ENCODE results near the gene USHBP1.

Gene USHBP1

DNA sequence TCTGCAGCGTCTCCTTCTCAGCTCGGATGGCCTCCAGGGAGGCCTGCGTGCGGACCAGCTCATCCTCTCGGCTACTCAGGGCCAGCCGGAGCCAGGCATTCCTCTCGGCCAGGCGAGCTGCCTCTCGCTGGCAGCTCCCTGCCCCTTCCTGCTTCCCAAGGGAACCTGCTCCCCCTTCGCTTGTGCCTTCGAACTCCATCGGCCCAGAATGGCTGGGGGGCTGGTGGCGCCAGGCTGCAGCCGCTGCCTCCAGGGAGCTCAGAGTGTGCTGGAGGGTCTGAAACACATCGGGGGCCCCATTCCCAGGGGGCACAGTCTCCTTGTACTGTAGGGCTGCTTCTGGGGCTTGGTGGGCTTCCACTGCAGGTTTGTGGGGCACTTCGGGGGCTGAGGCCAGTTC is 2.0 kb downstream of the USHBP1 start:
- DNase-seq, result no peak

DNA sequence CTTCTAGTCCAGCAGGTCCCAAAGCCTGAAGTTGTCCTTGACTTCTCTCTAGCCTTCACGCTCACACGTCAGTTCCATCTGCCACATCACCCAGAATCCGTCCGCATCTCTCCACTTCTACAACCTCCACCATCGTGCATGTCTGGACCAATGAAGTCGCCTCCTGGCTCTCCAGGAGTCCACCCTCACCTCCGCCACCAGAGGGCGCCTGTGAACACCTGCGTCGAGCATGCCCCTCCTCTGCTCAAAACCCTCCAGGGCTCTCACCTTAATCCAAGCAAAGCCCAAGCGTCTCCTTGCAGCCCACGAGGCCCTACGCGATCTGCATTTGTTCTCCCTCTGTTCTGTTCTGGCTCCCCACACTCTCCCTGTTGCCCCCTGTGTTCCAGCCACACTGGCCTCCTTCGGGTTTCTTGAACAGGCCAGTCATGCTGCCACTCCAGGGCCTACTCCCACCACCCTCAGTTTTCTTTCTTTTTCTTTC is 3.7 kb downstream of the USHBP1 start:
- DNase-seq, result peak; percentile 84

DNA sequence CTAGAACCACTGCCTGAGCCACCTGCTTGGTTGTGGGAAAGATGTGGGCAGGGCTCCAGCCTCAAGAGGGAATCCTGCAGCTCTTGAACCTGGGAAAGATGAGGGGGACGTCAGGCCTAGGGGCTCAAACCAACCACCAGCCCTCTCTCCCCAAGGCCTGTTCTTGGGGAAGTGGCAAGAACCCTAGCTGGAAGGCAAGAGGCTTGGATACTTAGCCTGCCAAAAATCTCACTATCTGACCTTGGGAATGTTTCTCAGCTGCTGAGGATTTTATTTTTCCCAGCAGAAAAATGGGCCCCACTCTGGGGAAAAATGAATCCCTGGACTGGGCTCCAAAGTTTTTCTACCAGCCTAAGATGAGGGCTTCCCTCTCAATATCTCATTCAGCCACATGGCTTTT is 4.6 kb downstream of the USHBP1 start:
- DNase-seq, result no peak

DNA sequence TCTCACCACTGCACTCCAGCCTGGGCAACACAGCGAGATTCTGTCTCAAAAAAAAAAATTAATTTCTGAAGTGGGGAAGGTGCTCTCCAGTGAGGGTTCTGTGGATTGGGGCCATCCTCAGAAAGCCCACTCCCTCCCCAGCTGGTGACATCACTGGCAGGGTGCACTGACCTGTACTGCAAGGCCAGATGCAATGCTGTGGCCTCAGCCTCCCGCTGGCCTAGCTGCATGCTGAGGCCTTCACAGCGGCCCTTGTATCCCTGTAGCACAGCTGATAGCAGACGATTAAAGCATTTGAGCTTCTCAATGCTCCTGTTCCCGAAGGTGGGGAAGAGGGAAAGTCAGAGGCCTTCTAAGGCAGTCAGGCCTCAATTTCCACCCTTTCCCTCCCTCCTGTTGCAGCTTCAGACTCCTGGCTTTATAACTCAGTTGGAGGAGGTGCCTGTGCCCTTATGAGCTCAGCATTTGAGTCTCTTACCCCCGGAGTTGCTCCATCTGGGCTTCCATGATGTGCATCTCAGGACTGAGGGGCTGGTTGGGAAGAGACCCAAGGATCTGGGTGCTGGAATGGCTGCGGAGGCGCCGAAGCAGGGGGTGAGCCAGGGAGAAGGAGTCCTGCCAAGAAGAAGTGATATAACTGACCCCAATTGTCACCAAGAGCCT is 5.3 kb downstream of the USHBP1 start:
- no peak for DNase-seq

DNA sequence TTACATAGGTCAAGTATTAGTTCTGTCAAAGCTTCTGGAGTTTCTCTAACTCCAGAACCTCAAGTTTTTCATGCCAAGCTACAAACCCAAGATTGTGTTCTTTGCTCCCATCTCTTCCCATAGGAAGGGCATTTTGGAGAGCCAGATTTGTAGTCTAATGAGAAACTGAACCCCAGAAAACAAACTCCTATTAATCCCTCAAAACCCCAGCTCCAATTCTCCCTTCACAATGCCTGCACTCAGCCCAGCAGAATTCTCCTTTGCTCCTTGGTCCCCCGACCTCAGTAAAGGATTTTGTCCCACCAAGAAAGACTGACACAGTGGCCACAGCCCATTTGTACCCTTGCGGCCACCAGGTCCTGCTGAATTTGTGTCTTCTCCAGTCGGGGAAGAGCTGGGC is 8.4 kb downstream of the USHBP1 start:
- DNase-seq, result no peak

DNA sequence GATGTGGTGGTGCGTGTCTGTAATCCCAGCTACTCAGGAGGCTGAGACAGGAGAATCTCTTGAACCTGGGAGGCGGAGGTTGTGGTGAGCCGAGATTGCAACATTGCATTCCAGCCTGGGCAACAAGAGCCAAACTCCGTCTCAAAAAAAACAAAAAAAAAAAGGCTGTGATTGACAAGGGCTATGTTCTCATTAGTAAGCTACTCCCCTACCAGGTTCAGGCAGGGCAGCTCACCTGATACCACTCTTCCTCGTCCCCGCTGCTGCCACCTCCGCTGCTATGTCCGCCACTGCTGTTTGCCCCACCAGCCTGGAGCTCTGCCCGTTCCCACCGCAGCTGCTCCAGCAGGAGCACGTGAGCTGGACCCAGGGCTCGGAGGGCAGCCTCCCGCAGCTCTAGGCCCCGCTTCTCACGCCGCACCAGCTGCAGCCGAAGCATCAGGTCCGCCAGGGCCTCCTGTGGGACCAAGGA is 9.4 kb downstream of the USHBP1 start:
- DNase-seq, result no peak

GRCh38 chr19:17254636-17255035 is 9.9 kb downstream of the USHBP1 start:
- DNase-seq, result no peak

DNA sequence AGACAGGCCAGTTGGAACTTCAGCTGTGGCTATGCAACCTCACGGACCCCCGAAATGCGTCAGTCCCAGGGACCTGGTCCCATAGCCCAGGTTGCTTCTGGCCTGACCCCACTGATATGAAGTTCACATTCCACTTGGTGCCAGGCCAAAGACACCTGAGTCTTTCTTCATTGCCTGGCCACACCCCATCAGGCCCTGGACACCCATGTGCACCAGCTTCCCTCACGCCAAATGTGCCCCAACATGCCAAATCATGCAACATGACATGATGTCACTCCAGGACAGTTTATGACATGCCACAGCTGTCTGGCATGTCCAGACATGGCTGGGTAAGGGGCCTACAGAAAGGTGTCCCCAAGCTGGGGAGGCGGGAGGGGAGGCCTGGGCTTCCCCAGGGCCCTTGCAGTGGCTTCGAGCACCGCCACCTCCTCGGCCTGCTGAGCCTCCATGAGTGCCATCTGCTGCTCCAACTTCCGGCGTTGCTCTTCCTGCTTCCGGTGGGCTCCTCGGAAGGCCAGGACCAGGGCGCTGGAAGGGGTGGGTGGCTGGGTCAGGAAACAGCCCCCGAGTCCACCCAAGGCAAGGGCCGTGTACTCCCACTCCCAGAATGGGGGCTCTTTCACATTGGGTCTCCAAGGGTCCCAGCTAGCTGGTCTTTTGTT is 14.5 kb downstream of the USHBP1 start:
- DNase-seq, result no peak

GRCh38 chr19:17248011-17248776 is 16.4 kb downstream of the USHBP1 start:
- DNase-seq, result no peak

- DNase-seq, result no peak
These were observed 17.7 kb downstream of the USHBP1 start for GRCh38 chr19:17246681-17247425.

- DNase-seq, result no peak
These were observed 19.0 kb downstream of the USHBP1 start, which contains the start of gene NR2F6 for GRCh38 chr19:17245535-17245984. Gene NR2F6 (minus strand): TSS chr19:17245919. CDS start chr19:17245220, 699 bp downstream.

- no peak for DNase-seq
These were observed 19.7 kb downstream of the USHBP1 start for GRCh38 chr19:17244618-17245534.

GRCh38 chr19:17243830-17244617 is 20.5 kb downstream of the USHBP1 start:
- no peak for DNase-seq

- DNase-seq, result no peak
These were observed 21.2 kb downstream of the USHBP1 start for GRCh38 chr19:17243211-17243829.

GRCh38 chr19:17242431-17243208 is 21.9 kb downstream of the USHBP1 start:
- DNase-seq, result no peak

GRCh38 chr19:17240826-17241399 is 23.6 kb downstream of the USHBP1 start:
- no peak for DNase-seq

GRCh38 chr19:17240062-17240752 is 24.3 kb downstream of the USHBP1 start:
- no peak for DNase-seq
